HG02571 (cell line): ENCODE data around the gene TMEM51.
"Not testable (repeated sequence)": the region's sequence is repeated elsewhere in the genome, so short reads cannot be mapped to it uniquely, and the experiment has no call there.

Source experiments
- ATAC-seq: cut with Tn5 transposase; IDR thresholded peaks from one replicate; pipeline ENCODE4 v1.9.1; 2021; ENCODE audit warnings: mild to moderate bottlenecking, moderate library complexity; ENCODE audit not compliant: unreplicated experiment

Gene TMEM51

DNA sequence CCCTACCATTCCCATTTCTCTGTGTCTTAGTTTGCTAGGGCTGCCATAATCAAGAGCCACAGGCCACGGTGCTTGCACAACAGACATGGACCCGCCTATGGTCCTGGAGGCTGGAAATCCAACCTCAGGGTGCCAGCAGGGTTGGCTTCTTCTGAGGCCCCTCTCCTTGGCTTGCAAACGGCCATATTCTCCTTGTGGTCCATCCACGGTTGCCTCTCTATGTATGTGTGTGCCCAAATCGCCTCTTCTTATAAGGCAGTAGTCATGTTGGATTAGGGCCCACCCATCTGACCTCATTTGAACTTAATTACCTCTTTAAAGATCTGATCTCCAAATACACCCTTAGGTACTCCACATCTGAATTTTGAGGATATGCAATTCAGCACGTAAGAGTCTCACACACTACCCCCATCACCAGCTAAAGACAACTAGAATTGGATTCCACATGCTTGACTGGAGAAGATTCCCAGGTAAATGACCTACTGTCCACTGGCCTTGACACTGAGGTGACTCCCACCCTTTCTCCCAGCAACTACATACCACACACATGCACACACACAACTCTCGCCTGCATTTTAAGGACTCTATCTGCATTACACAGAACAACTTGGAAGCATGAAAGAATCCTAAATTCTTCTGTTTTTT, 28.3 kb upstream of the TMEM51 start:
- no peak for ATAC-seq

- no peak for ATAC-seq
Observed at GRCh38 chr1:15128077-15128476, 25.5 kb upstream of the TMEM51 start.

GRCh38 chr1:15128520-15129313, 24.8 kb upstream of the TMEM51 start:
- peak; percentile 56 for ATAC-seq

DNA sequence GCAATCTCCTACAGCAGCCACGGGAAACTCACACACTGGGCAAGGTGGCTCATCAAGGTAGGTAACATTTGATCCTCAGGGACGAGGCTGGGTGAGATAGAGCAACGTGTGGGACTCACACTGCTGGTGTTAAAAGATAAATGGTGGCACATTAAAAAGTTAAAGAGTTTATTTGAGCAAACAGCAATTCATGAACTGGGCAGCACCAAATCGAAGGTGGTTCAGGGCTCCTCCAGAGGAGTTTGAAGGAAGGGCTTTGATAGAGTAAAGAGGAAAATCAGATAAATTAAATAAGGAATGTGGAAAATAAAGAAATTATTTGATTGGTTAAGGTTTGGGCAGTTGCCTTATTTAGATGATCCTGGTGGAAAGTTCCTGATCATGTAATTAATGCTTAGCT, 23.6 kb upstream of the TMEM51 start:
- ATAC-seq = no peak

DNA sequence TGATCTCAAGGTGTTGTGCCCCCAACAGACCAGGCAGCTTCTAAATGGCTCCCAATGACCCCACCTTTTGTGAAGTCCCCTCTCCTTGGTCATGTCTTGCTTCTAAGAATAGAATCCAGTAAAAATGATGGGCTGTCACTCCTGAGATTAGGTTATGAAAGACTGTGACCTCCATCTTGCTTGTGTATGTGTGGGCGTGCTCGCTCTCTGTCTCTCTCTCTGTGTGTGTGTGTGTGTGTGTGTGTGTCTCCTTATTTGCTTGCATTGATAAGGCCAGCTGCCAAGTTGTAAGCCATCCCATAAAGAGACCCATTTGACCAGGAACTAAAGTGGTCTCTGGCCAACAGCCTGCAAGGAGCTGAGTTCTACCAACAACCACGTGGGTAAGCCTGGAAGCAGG, 22.9 kb upstream of the TMEM51 start:
- no peak for ATAC-seq

- ATAC-seq = no peak
Observed at GRCh38 chr1:15132965-15133364, 20.6 kb upstream of the TMEM51 start.

DNA sequence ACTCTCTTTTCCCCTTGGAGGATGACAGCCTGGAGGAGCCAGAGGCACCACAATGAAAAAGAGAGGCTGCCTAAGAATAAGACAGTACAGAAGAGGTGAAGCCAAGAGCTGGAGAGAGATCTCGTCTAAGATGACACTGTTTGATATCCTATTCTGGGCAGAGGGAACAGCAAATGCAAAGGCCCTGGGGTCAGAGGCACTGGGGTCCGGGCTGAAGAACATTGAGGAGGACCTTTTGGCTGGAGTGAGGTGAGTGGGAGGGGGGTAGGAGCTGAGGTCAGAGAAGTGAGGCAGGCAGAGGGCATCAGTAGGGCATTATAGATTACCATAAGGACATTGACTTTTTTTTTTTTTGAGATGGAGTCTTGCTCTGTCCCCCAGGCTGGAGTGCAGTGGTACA, 19.3 kb upstream of the TMEM51 start:
- no peak for ATAC-seq

- ATAC-seq = not testable (repeated sequence)
Observed at GRCh38 chr1:15135604-15136003, 17.9 kb upstream of the TMEM51 start.

DNA sequence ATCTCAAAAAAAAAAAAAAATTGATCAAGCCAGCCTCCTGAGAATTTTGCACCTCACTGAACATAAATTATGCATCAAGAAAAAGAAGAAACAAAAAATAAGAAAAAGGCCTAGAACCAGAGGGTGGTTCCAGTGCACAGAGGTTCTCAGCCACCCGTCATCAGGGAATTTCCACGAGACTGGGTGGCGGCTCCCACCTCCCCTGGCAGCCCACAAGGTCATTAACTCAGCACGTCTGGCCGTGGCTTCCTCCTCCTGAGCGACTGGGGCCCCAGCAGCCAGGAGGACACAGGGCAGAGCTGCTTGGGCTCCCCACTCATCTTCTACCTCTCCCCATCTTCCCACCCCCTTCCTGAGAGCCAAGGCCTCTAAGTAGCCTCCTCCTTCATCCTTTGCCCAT, 15.7 kb upstream of the TMEM51 start:
- no peak for ATAC-seq

GRCh38 chr1:15139654-15140350, 13.7 kb upstream of the TMEM51 start:
- ATAC-seq = no peak

- no peak for ATAC-seq
Observed at GRCh38 chr1:15141935-15142539, 11.5 kb upstream of the TMEM51 start.

- no peak for ATAC-seq
Observed at GRCh38 chr1:15145327-15145726, 8.2 kb upstream of the TMEM51 start.

- no peak for ATAC-seq
Observed at GRCh38 chr1:15146142-15146680, 7.3 kb upstream of the TMEM51 start.

DNA sequence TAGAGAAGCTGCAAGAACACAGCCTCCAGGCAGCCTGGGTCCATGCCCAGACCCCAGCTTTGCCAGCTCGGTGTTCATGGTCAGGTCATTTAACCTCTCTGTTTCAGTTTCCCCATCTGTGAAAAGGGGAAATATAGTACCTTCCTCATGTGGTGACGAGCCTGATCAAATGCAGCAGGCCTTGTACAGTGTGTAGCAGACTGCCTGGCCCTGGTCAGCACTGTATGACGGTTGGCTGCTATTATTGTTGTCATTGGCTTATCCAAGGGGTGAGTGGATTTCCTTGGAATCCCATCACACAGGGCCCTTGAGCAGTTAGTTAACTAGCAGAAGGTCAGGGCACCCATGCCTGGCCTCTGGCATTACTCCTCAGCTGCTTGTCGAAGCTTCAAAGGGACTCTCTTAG, 6.6 kb upstream of the TMEM51 start:
- ATAC-seq = no peak

DNA sequence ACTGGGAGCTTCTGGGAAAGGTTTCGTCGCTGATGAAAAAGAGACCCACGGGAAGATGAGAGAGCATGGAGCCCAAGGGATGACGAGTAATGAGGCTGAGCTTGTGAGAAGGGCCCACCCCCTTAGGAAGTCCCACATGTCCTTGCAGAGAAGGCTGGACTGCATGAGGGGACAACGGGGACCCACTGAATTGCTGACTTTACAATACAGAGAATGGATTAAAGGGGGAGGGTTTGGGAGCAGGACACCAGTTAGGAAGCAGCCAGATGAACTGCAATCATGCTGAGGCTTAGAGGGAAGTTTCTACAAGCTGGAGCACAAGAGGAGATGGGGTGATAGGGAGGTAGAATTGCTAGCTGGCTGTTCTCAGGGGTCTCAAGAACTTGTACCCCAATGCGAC, 5.5 kb upstream of the TMEM51 start:
- no peak for ATAC-seq

- no peak for ATAC-seq
Observed at GRCh38 chr1:15148475-15148874, 5.1 kb upstream of the TMEM51 start.

DNA sequence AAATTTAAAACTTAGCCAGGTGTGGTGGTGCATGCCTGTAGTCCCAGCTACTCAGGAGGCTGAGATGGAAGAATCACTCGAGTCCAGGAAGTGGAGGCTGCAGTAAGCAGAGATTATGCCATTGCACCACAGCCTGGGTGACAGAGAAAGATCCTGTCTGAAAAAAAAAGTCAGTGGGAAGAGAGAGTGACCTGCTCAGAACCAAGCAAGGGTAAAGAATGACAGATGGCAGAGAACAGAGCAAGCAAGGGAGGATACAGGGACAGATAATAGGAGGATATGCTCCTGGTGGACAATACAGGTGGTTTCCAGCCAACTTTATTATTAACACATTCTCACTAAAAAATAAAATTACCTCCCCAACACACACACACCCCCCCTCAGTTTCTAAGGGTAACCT, 4.6 kb upstream of the TMEM51 start:
- no peak for ATAC-seq

DNA sequence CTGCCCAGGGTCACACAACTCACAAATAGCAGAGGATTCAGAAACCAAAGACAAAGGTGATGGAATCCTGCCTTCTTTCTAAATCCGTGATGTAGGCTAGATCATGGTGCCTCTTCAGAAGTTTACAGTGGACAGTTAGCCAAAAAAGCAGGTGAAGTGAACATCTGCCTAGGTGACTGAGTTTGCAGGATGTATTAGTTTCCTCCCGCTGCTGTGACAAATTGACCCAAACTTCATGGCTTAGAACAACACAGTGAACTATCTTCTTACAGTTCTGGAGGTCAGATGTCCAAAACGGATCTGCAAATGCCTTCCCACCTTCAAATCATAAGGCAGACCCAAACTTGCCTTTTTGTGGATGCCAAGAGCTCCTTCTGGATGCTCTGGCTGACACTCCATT, 3.2 kb upstream of the TMEM51 start:
- no peak for ATAC-seq

GRCh38 chr1:15151377-15151806, 2.2 kb upstream of the TMEM51 start:
- no peak for ATAC-seq

DNA sequence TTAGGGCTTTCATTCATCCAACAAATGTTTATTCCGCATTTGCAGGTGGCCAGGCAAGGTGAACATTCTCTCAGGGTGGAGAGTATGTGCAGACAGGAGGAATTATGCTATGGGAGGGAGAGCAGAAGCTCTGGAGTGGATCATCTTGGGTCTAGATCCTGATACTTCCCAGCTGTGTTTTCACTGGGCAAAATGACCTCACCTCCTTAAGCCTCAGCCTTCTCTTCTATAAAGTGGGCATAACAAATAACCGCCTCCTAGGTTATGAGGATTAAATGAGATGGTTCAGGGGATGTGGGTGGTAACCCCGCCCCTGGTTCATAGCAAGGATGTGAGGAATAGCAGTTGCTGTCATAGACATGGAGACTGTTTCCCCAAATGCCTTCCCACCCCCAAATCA, 1.7 kb upstream of the TMEM51 start:
- no peak for ATAC-seq
